ENCODE data around the gene CITED2. TPM values are rescaled to one million over a fixed set of nuclear protein-coding genes. Genes with fewer than 3 reads are reported as not detected.

The CITED2 gene
- total RNA-seq, 4 donors from 2014 or later = 53.4 to 260 (median 159) TPM

DNA sequence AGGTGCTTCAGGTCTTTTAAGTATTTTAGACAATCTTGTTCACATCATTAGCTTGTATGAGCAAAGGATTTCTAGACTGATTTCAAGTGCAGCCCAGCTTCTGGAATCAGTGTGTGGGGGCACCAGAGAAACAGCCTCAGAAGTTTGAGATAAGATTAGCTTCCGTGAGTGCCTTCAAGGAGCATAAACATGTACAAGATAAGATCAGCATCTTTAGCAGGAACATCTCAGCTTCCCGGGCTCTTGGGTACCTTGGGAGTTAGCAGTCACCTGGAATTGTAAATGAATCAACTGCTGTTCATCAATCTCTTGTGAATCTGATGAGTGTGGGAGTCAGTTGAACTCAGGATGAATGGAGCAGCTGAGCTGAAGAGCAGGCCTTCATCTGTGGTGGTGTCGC lies 12.0 kb upstream of the CITED2 start:
- Histone ChIP-seq H3K27ac (no peak overlapping the region), H3K27me3 (no peaks in the 10 kb centered on the region), H3K36me3 (no peaks in the 10 kb centered on the region), H3K4me3 (no peak overlapping the region), H3K4me1 (no peaks in the 10 kb centered on the region), H3K9me3 (no peaks in the 10 kb centered on the region)
- no peak for DNase-seq
- intact Hi-C loops (cut with DNase I; ENCODE audit: low total_unique reads) = no loop called here
- no peak for TF ChIP-seq POLR2A (IDR thresholded peaks at IDR 0.05)
- TF ChIP-seq, protein P1, sequence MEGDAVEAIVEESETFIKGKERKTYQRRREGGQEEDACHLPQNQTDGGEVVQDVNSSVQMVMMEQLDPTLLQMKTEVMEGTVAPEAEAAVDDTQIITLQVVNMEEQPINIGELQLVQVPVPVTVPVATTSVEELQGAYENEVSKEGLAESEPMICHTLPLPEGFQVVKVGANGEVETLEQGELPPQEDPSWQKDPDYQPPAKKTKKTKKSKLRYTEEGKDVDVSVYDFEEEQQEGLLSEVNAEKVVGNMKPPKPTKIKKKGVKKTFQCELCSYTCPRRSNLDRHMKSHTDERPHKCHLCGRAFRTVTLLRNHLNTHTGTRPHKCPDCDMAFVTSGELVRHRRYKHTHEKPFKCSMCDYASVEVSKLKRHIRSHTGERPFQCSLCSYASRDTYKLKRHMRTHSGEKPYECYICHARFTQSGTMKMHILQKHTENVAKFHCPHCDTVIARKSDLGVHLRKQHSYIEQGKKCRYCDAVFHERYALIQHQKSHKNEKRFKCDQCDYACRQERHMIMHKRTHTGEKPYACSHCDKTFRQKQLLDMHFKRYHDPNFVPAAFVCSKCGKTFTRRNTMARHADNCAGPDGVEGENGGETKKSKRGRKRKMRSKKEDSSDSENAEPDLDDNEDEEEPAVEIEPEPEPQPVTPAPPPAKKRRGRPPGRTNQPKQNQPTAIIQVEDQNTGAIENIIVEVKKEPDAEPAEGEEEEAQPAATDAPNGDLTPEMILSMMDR (IDR thresholded peaks at IDR 0.05) = no peak

DNA sequence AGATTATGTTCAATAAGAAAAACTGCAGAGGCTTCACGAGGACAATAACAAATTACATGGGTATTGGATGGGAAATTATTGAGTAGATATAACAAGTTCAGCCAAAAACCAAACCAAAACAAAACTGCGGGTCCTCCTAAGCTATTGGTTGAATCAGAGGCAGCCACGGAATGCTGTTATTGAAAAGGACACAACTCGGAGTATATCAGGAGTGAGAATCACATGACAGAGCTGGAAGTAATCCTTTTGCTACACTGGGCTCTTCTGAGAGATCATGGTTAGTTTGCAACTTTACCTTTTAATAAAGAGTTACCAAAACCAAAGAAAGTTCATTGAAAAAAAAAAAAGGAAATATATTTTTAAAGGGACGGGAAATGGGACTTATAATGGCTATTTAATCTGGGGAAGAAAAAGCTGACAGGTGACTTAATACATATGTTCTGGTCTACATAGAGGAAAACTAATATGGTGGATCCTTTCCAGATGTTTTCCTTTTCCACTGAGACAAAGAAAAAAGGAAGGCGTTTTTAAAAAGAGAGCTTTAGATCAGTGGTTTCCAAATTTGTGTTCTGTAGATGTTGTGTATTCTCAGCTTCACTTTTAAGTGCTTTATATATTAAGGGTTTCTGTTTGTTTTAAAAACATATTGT lies 6.9 kb upstream of the CITED2 start:
- peak overlapping the region in 1 of 2 donors; percentile 34 for H3K27ac ChIP-seq

DNA sequence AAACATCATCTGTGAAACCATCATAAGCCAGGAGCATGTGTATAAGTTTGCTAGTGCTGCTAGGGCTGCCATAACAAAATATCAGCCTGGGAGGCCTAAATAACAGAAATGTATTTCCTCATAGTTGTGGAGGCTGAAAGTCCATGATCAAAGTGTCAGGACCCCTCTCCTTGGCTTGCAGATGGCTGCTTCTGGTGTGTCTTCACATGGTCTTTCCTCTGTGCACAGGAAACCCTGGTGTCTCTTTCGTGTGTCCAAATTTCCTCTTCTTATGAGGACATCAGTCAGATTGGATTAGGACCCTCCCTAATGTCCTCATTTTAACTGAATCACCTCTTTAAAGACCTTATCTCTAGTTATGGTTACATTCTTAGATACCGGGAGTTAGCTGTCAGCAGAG lies 6.2 kb upstream of the CITED2 start:
- no peaks in the 10 kb centered on the region for H3K4me1 ChIP-seq
- no peaks in the 10 kb centered on the region for H3K27me3 ChIP-seq
- no peak overlapping the region for H3K4me3 ChIP-seq
- no peak overlapping the region for H3K27ac ChIP-seq
- intact Hi-C loops (cut with DNase I; ENCODE audit: low total_unique reads) = no loop called here
- TF ChIP-seq, protein P1 (IDR thresholded peaks at IDR 0.05) = no peak
- TF ChIP-seq POLR2A (IDR thresholded peaks at IDR 0.05) = no peak
- no peak for DNase-seq
- no peaks in the 10 kb centered on the region for H3K9me3 ChIP-seq
- H3K36me3 ChIP-seq = no peaks in the 10 kb centered on the region

More for the DNA sequence above, 6.9 kb upstream of the CITED2 start:
- intact Hi-C loops (cut with DNase I; ENCODE audit: low total_unique reads) = no loop called here
- no peak for TF ChIP-seq POLR2A (IDR thresholded peaks at IDR 0.05)
- TF ChIP-seq, protein P1 (IDR thresholded peaks at IDR 0.05) = no peak
- Histone ChIP-seq H3K4me3 (no peak overlapping the region), H3K27me3 (no peaks in the 10 kb centered on the region), H3K4me1 (no peaks in the 10 kb centered on the region), H3K36me3 (no peaks in the 10 kb centered on the region), H3K9me3 (no peaks in the 10 kb centered on the region)
- DNase-seq = no peak

DNA sequence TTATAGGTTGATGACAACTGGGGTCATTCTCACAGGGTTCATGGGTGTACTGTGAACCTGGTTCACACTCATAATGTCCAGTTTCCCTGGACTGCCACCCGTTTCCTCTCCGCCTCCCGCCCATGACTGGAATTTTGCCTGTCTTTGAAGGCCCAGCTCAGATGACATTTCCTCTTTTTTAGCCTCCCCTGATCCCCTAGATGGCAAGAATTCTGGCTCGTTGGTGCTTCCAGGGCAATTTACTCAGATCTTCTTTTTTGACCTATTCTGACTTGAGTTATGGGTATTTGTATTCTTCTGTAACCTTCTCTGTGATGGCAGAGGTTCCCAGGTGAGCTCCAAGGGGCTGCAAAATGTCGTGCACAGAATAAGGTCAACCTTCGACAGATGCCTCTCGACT lies 5.7 kb upstream of the CITED2 start:
- H3K36me3 ChIP-seq = no peaks in the 10 kb centered on the region
- H3K4me1 ChIP-seq = no peaks in the 10 kb centered on the region
- no peak overlapping the region for H3K27ac ChIP-seq
- no peak overlapping the region for H3K4me3 ChIP-seq
- TF ChIP-seq POLR2A (IDR thresholded peaks at IDR 0.05) = no peak
- TF ChIP-seq, protein P1 (IDR thresholded peaks at IDR 0.05) = no peak
- intact Hi-C loops (cut with DNase I; ENCODE audit: low total_unique reads) = no loop called here
- H3K9me3 ChIP-seq = no peaks in the 10 kb centered on the region
- no peaks in the 10 kb centered on the region for H3K27me3 ChIP-seq
- no peak for DNase-seq

DNA sequence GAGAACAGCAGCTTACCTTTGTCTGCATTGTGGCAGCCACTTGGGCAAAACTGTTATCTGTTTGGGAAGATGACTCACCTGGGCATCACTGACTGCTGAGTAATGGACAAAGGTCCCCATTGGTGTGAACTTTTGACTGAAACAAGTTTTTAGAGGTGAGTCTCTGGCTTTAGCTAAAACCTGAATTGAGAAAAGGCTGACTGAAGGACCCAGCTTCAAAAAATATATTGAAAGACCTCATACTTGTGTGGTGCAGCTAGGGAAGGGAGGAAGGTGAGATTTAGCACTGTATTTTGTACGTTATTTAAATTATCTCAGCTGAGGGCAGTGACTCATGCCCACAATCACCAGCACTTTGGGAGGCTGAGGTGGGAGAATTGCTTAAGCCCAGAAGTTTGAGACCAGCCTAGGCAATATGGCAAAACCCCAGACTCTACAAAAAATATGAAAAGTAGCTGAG lies 4.5 kb upstream of the CITED2 start:
- intact Hi-C loops (cut with DNase I; ENCODE audit: low total_unique reads) = loop anchor here (10.0 kb wide), 1 partner anchor 216 kb away; no protein-coding TSS in a partner anchor
- H3K27me3 ChIP-seq = no peaks in the 10 kb centered on the region

More for the DNA sequence above, 4.5 kb upstream of the CITED2 start:
- no peak overlapping the region for H3K27ac ChIP-seq
- H3K36me3 ChIP-seq = no peaks in the 10 kb centered on the region
- H3K9me3 ChIP-seq = no peaks in the 10 kb centered on the region
- no peak overlapping the region for H3K4me3 ChIP-seq
- TF ChIP-seq POLR2A (IDR thresholded peaks at IDR 0.05) = no peak
- TF ChIP-seq, protein P1 (IDR thresholded peaks at IDR 0.05) = no peak
- no peaks in the 10 kb centered on the region for H3K4me1 ChIP-seq
- no peak for DNase-seq

Data from uterus (tissue), 4 donors.